ENCODE measurements around the gene CHMP6.

The CHMP6 gene

DNA sequence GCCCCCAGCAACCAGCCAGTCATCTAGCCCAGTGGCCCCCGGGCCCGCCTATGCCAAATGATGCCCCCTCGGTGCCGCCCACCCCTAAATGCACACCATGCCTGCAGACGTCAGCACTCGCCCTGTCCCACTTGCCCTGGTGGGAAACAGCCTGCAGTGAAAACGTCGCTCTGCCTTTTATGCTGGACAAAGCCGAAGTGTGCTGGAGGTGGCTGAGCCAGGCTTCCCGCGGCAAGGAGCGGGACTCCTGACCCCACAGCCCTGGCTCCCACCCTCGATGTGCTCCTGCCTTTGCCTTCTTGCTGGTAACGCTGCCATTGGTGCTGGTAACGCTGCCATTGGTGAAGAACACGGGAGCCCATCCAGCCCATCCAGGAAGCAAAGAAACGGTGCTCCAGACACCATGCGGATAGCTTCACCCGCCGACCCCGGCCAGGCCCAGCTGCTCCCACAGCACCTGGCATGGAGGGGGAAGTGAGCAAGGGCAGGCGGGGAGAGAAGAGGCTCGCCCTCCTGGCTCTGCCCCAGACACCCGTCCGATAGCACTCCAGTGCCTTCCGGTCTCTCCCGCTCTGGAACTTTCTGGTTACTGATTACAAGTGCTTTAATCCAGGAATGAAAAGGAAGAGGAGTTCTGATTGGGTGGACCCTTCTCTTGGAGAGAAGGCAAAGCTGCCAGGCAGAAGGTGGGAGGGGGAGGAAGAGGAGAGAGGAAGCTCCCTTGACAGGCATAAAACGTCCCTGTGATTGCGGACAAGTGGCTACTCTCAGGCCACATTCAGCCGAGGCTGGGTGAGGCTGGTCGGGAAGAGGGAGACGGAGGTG is 39.3 kb downstream of the CHMP6 start:
- DNase-seq (ENCODE audit: low read depth): no peak

DNA sequence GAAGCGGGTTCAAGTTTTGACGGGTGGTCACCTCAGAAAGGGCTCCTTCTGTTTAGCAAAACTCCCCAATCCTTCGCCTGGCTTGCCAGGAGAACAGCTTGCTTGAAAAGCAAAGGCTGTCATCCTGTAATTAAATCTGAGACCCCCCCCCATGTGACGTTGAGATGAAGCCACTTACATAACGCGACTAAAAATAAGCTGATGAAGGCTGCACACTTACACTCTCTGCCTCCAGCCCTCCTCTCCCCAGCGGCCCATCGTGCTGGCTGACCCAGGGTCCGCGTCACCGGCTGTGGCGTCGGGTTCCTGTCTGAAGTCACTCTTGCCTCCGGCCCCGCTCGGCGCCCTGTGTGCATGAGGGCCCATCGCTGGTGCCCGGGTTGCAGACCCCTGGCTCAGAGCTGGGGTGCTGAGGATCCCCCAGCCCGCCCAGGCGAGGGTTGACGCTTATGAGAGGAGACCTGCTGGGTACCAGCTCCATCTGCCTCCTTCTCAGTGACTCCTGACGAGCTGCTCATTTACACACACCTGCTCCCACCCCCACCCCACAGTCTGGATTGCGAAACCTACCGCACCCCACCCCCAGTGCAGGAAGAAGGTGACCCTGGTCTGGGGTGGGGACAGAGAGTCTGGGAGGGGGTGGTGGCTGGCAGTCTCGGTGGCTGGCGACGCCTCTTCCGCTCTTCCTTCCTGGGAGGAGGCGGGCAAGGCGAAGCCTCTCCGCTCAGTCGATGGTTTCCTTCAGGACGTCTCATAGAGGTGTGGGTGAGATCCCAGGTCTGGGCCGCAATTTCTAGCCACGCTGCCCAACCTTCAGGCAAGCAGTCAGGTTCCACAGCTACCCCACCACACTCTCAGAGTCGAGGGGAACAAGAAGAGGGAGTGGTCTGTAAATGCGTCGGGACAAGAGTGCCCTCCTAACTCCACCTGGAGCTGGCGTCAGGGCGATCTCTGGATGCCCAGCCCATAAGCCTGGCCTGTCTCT is 40.2 kb downstream of the CHMP6 start:
- DNase-seq (ENCODE audit: low read depth): no peak

DNA sequence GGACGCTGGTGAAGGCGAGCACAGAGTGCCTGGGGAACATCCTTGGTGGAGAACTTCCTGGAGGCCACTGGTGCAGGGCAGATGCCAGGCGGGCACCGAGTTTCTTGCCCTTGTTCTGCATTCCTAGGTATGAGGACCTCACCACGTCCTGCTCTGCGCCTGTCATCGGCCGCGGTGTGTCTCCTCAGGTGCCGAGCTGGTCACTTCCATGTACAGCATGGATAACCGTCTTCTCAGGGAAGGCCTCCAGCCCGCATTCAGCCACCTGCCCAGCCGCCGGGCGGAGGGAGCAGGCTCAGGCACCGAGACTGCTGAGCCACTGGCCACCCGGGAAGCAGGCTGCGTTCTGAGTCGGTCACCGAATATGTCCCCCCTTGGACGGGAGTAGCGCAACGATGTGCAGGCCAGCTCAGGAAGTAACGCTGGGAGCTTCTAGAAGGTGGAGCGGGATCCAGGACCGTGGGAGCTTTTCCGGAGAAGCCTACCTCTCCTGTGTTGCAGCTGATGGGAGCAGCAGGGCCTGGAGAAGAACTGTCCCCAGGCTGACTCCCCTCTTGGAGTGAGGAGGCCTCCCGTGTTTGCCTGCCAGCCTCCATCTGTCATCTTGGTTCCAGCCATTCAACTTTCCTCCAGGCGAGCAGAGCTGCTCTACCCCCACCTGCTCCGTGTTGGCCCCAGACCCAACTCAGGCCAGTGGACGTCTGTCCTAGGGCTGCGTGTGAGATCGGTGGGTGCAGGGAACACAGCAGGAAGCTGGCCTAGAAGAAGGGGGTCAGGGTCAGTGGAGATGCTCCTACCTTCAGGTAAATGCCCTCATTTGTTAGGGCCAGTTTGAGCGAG is 41.2 kb downstream of the CHMP6 start:
- DNase-seq (ENCODE audit: low read depth): no peak

DNA sequence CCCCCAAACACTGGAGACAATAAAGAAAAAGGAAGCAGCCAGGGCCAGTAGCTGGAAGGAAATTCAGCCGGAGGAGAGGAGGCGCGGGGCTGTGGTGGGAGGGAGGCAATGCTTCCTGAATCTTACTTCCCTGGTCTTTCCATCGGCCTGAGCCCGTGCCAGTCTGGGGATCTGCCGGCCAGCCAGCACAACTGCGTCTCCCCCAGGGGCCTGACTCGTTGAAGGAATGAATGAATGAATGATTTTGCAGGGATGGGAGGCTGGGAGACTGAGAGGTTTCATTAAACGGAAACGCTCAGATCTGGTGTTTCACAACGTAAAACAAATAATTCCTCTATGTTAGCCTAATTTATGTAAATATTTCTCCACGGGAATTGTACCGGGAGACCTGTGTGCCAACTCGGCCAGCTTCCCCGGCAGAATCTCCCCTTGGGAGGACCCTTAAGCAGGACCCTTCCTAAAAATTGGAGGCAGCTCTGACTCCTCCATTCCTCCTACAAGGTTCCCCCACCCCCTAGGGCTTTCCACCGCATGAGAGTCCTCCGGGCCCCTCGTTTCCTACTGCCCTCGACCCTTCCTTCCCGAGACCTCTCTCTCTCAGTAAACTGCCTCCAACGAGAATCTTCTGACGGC is 42.0 kb downstream of the CHMP6 start:
- no peak for DNase-seq (ENCODE audit: low read depth)

DNA sequence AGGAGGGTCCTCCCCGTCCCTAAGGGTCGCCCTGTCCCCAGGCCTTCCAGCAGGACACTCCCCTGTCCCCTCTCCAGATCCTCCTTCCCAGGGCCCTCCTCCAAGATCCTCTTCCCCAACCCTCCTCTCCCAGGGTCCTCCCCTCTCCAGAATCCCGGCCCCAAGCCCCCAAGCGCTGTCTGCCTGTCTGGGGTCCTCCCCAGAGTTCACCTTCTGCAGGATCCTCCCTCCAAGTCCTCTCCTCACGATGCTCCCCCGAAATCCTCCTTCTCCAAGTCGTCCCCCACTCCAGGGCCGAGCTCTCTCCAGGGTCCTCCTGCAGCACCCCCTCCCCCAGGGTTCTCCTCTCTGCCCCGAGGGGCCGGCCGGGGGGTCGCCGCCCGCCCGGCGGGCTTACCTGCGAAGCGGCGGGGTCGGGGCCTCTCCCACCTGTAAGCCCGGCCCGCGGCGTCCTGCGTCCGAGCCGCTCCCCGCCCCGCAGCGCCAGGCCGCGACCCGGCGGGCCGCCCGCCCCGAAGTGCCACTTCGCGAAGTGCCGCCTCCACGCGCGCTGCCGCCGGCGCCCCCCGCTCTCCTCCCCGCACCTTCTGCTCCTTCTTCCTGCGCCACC is 42.6 kb downstream of the CHMP6 start:
- DNase-seq (ENCODE audit: low read depth): no peak

DNA sequence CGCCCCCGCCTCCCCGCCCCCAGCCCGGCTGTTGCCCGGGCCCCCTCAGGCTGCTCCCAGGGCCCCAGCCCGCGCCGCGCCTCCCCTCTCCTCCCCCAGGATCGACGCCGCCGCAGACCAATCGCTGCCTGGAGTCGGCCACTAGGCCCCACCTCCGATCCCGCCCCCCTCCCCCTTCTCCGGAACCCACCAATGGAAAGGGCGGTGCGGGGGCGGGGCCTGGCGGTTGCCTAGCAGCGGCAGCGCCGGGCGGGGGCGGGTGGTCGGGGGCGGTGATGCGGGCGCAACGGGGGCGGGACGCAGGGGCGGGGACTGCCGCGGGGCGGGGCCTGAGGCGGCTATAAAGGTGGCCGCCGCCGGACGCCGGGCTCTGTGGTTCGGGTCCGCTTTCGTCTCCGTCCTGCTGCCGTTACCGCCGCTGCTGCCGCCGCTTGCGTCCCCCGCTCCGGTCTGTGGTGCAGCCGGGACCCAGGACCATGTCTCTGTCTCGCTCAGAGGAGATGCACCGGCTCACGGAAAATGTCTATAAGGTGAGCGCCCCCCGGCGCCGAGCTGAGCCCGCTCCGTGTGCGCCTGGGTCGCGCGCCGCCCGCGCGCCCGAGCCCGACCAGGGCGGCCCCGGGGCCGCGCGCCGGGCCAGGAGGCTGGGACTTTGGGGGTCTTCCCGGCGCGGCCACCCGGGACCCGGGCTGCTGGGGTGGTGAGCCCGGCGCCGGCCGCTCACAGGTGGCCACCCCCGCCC is 43.3 kb downstream of the CHMP6 start, which contains the start of gene BAIAP2:
Gene BAIAP2, plus strand, starts transcription at position 373 of the 742 bp plus-strand sequence. Its CDS starts 104 bp downstream, at position 477.
- DNase-seq (ENCODE audit: low read depth): peak; percentile 86

DNA sequence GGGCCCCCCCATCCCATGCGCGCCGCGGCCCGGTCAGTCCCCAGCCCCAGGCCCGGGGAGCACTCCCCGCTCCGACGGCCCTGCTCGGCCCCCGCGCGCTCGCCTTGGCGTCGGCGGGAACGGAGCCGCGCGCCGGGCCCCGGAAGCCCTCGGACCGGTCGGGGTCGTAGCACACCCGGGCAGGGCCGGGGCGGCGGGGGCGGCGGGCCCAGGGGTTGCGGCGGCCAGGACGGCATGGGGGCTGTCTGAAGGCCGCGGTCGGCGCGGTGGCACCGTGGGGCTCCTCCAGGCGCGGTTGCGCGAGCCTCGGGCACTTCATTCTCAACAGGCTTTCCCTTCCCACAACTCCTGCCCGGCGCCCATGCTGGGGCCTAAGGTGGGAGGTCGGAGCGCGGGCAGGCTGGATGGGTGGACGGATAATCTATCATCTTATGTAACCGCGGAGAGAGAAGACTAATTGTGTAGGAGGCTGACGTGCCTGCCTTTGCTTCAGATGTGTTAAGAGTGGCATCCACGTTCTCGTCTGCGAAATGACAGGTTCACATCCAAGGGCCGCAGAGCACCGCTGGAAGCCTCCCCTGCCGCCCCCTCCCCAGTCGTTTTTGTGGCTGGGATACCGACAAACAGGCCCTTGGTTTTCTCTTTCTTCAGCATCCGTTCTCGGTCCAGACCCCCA is 44.0 kb downstream of the CHMP6 start:
- no peak for DNase-seq (ENCODE audit: low read depth)

DNA sequence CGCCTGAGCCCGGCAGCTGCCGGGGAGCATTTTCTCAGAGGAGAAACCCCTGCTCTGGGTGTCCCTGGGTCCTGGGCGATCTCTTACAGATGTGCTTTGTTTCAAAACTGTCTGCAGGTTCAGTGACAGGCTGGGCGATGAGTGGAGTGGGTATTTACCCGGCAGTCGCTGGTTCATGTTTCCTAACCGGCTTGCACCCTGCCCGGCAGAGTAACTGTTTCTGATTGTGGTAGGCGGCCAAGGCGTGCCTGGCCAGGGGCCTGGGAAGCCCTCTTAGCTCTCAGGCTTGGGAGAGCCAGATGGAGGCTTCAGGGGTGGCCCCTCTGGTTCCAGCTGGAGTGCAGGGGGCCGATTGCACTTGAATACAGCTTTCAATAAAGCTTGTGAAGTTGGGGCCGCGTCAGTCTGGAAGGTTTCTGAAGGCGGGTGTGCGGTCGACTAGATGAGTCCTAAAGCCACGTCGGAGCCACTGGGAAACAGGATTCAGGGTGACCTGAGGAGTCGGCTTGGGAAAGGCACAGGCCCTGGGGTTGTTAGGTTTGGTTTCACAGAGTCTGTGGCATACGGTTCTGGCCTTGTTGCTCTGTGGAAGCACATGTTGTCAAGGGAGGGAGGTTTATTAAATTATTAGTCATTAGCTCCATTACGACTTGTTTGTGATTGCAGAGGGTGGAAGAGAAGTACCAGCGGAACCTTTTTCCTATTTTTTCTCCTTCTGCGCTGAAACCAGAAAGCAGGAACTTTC is 44.7 kb downstream of the CHMP6 start:
- DNase-seq (ENCODE audit: low read depth): no peak

DNA sequence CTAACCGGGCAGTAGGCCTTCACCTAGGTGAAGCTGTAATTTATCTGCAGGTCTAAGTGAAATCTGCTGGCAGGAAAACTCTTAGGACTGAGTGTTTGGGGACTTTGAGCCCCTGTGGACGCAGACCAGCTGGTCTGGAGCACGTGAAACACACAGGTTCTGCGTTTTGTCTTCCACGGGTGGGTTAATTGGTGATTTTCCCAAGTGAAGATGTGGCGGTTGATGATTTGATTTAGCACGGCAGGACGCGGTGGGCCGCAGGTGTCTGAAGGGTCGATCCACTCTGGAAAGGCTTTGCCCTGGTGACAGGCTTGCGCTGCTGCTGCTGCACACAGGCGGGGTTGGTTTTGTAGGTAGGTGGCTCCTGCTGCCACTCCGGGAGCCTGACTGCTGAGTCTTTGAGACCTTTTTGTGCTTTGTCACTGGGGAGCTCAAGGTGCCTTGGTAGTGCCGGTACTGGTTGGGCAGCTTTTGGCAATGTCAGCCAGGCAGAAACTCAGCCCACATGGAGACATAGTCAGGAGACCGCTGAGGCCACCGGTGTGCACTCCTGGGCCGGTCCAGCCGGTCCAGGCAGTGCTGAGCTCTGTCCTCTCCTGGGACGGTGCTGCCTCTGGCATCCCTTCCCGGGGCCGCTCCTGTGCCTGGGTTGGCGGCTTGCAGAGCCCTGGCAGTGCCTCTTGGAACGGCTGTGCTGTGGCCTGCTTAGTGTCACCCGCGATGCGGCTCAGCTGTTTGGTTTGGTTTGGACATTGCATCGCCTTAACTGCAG is 45.6 kb downstream of the CHMP6 start:
- DNase-seq (ENCODE audit: low read depth): no peak

DNA sequence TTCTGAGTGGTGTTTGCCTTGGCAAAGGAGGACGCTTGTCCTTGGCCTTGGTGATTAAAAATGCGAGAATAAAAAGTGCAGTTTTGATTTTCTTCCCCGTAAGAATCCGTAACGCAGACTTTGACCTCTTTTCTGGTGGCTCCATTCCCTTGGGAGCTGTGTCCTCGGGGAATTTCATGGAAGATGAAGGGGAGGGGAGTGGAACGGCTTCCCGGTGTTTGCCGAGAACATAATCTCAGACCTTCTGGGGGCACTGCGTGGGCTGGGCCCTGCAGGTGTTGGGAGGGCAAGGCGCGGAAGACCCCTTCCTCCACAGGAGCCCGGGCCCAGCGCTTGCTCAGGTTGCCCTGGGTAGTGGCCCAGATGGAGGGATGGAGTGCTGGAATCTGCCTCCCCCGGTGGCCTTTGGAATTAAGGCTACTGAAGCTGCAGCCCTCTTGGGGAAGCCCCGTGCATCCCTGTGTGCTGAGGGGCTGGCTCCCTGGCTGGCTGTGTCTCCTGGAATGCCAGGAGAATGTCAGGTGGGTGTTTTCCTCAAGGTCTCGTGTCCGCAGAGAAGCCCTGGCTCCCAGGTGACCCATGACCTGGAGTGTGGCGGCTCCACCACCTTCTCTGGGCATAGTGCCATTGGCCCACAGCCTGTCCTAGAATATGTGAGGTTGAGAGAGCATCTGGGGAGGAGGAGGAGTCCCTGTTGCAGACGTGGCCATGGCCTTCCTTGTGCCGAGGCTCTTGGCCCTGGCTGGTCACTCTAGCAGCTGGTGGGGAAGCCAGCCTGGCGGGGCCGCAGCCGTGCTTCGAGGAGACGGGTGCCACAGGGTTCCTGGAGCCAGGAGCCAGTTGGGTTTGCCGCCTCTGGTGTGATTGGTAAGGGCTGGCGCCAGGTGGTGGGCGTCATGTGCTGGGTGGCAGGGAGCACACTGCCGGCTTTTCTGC is 46.4 kb downstream of the CHMP6 start:
- no peak for DNase-seq (ENCODE audit: low read depth)

DNA sequence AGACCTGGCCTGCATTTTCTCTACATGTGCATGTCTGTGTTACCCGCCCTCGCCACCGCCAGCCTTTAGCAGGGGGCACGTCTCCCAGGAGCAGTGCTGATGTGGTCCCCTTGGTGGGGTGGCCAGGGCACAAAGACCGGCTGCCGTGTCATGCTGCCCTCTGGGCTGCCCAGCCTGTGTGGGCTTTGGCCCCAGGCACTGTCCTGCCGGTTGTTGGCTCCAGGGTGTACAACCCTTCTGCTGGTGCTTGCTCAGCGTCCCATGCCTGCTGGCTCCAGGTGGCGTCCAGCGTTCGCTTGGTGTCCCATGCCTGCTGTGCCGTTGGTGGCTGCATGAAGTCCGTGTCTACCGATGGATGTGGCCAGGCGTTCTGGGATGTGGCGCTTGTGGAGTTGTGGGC is 47.5 kb downstream of the CHMP6 start:
- DNase-seq (ENCODE audit: low read depth): no peak

DNA sequence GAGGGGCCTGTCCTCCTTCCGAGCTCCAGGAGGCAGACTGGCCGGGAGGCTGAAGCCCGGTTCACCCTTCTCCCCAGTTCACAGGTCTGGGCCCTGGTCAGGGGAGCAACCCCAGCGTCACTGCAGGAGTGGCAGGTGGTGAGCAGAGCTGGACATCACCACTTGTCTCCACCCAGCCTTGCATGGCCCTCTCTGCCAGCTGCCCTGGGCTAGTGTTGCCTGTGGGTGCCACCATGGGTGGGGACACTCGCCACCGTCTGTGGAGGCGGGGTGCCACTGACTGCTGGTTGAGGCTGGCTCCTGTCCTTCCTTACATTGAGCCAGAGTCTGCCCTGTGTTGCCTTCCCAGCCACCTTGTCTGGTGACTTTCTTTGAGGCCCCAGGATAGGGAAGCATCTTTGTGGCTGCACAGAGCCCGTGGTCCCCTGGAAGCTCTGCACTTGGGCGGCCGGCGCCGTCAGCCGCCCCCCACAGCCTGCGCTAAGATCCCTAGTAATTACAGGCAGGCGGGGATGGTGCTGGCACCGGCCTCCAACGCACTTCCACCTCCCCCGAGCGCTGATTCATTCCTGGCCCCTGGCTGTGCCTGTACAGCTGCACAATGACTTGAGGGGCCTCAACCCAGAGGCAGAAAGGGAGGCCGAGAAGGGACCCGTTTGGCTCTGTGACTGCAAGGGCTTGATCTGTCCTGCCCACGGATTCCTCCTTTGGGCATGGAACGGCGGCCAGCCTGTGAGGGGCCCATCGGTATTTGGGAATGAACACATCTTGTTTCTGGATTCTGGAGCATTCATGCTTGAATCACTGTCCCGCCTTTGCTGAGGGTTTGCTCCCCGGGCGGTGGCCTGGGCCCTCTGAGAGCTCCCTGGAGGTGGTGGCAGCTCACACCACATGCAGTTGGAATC is 48.5 kb downstream of the CHMP6 start:
- no peak for DNase-seq (ENCODE audit: low read depth)

DNA sequence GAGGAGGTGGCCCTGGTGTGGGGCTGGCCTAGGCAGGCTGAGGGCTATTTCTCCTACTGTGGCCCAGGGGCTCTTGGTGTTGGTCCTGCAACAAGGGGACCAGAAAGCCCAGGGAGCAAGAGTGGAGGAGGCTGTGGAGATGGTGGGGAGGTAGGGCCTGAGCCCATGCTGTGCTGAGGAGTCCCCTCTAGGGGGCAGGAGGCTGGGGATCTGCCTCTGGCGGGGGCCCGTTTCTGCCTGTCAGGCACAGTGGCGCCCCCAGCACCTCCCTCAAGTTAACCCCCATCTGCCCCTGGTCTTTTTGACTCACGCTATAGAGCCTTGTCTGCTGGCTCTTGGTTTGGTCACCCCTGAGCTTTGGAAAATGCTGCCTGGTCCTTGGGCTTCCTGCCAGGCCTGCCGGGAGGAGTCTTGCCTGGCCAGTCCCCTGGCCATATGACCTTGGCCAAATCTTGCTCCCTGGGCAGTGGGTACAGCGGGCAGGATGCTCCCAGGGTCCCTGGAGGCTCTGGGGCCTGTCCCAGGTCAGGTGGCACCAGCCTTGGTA is 49.2 kb downstream of the CHMP6 start:
- no peak for DNase-seq (ENCODE audit: low read depth)

DNA sequence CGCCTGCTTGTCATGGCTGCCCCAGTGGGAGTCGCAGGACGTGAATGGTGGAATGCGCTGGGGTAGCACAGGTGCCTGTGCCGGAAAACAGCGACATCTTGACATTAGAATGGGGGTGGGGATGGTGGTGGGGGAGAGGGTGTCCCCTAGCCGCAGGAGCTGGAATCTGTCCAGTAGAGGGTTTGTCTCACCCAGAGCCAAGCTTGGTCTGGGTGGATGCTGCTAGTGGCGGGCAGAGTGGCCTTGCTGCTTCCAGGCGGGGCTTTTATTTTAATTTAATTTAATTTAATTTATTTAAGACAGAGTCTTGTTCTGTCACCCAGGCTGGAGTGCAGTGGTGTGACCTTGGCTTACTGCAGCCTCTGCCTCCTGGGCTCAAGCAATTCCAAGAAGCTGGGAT is 51.0 kb downstream of the CHMP6 start:
- DNase-seq (ENCODE audit: low read depth): no peak

DNA sequence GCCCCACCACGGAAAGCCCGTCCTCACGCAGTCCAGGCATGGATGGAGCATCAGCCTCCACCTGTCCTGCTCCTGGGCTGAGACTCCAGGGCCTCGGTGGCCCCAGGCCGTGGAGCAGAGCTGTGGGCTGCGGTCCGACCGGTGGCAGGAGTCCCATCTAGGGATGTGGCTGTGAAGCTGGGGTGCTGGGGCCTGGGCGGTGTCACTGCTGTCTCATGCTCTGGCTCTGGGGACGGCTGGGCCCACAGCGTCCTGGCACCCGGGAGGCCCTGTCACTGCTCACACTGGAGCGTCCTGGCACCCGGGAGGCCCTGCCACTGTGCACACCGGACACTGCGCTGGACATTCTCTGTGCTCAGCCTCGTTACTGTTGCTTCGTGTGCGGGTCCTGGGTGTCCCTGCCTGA is 51.7 kb downstream of the CHMP6 start:
- DNase-seq (ENCODE audit: low read depth): no peak
